ENCODE measurements around the gene PLCD3. TPM values are rescaled to one million over a fixed set of nuclear protein-coding genes. Genes with fewer than 3 reads are reported as not detected.
A peak's percentile ranks its signal among the peaks of the same experiment; 100 is the strongest.

Gene PLCD3
- total and polyA plus RNA-seq, 9 of the 15 experiments (the other 6 are each of a cell fraction or from before 2014, with no cell fraction given): 0.20 to 22.6 (median 7.5) TPM

GRCh38 chr17:45060797-45061605 lies 71.3 kb downstream of the PLCD3 start, which contains the start of gene NMT1 (continued):
- TF ChIP-seq NR0B1 (IDR thresholded peaks at IDR 0.05; ENCODE audit: partially characterized antibody) (no peak), NFE2 (IDR thresholded peaks at IDR 0.05; ENCODE audit: low read depth) (peak; percentile 45; the same call in 1 of the 2 replicates), ZNF584 (CRISPR knock-in tag; IDR thresholded peaks at IDR 0.05; ENCODE audit: low read depth) (no peak), SMARCA5 (IDR thresholded peaks at IDR 0.05) (no peak), BMI1 (IDR thresholded peaks at IDR 0.05; ENCODE audit: low read length) (no peak), E2F5 (CRISPR knock-in tag; IDR thresholded peaks at IDR 0.05) (0 out of 2 replicates have a peak, but pooled peaks have one; percentile 29), NFIX (CRISPR knock-in tag; IDR thresholded peaks at IDR 0.05; ENCODE audit: low read depth) (no peak), RFX5 (IDR thresholded peaks at IDR 0.05; ENCODE audit: low read depth, low read length) (no peak), PML (IDR thresholded peaks at IDR 0.05; ENCODE audit: low read length) (peak; percentile 95), JUND (IDR thresholded peaks at IDR 0.05; ENCODE audit: borderline replicate concordance, low read depth, low read length) (peak; percentile 56; the same call in 1 of the 2 replicates), JUND (tag; IDR thresholded peaks at IDR 0.05; ENCODE audit: borderline replicate concordance, low read depth, low read length) (no peak), ASH1L (IDR thresholded peaks at IDR 0.05; ENCODE audit: borderline replicate concordance, low read depth, partially characterized antibody) (peak; percentile 89), U2AF1 (optimal IDR thresholded peaks at IDR 0.05; ENCODE audit: low read depth, low read length) (no peak), TOE1 (IDR thresholded peaks at IDR 0.05; ENCODE audit: borderline replicate concordance) (peak; percentile 32; the same call in 1 of the 2 replicates), TOE1 (CRISPR knock-in tag; IDR thresholded peaks at IDR 0.05; ENCODE audit: borderline replicate concordance, low read depth) (no peak), FOXK1 (CRISPR knock-in tag; IDR thresholded peaks at IDR 0.05; ENCODE audit: borderline replicate concordance) (no peak), ZNF175 (CRISPR knock-in tag; IDR thresholded peaks at IDR 0.05; ENCODE audit: low read depth) (no peak; the same call in 1 of the 2 replicates), DMBX1 (CRISPR knock-in tag; IDR thresholded peaks at IDR 0.05; ENCODE audit: borderline replicate concordance) (peak; percentile 73), ATF6 (CRISPR knock-in tag; IDR thresholded peaks at IDR 0.05) (0 out of 2 replicates have a peak, but pooled peaks have one; percentile 29), TBP (optimal IDR thresholded peaks at IDR 0.05; ENCODE audit: low read depth, low read length) (peak; percentile 98), ZNF444 (CRISPR knock-in tag; IDR thresholded peaks at IDR 0.05) (no peak), RNF219 (CRISPR knock-in tag; IDR thresholded peaks at IDR 0.05) (no peak)

Data from K562 (cell line).